Fibroblast of lung (primary cell): Measurements from ENCODE around the gene UCP1.

Experiments used
- CTCF ChIP-seq, 2 donors: IDR thresholded peaks in 1 of 2; conservative IDR thresholded peaks in 1 of 2; 1 replicate in 1 of 2; 2 replicates in 1 of 2; pipeline ENCODE4 v1.5.1; 2011 to 2012; ENCODE audit warnings: low read length in 2 of 2, control low read depth in 1 of 2, inconsistent platforms in 1 of 2, low read depth in 1 of 2, mild to moderate bottlenecking in 1 of 2
- EZH2 ChIP-seq: IDR thresholded peaks from 2 replicates; pipeline ENCODE4 v1.5.1; 2012; ENCODE audit warnings: low read length, control low read depth, mild to moderate bottlenecking; ENCODE audit errors: missing control alignments

- TF ChIP-seq CTCF (conservative IDR thresholded peaks at IDR 0.05 in 1 of 2, IDR thresholded peaks at IDR 0.05 in 1 of 2; ENCODE audit: low read depth in 1 of 2, low read length in 2 of 2) = no peak
- no peak for TF ChIP-seq EZH2
These were observed 12.2 kb downstream of the UCP1 start for GRCh38 chr4:140556372-140557085.
